ENCODE measurements around the gene NOP58.
A peak's percentile ranks its signal among the peaks of the same experiment; 100 is the strongest.
"Not testable (repeated sequence)": the region's sequence is repeated elsewhere in the genome, so short reads cannot be mapped to it uniquely, and the experiment has no call there.

NOP58 gene

GRCh38 chr2:202251494-202251893 lies 14.1 kb upstream of the NOP58 start:
- TF ChIP-seq CTCF (IDR thresholded peaks at IDR 0.05) = no peak
- Histone ChIP-seq H3K4me3 (no peak overlapping the region), H3K27ac (no peak overlapping the region)
- no peak for DNase-seq (ENCODE audit: low spot score)

DNA sequence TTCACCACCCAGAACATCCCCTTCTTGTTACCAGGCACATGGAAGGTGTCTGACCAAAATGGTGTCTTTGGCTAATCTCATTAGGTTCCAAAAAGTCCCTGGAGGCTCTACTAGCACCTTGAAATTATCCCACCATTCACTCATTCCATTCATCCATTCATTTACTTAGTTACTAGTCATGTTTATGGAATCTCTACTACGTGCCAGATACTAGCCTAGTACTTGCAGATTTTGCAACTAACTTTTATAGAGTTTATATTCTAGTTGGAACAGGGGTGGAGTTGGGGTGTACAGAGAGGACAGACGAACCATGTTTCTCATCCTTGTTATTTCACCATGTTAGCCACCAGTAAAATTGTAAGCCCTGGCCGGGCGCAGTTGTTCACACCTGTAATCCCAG lies 4.0 kb upstream of the NOP58 start:
- TF ChIP-seq CTCF (IDR thresholded peaks at IDR 0.05) = no peak
- H3K4me3 ChIP-seq = no peak overlapping the region
- no peak for DNase-seq (ENCODE audit: low spot score)

DNA sequence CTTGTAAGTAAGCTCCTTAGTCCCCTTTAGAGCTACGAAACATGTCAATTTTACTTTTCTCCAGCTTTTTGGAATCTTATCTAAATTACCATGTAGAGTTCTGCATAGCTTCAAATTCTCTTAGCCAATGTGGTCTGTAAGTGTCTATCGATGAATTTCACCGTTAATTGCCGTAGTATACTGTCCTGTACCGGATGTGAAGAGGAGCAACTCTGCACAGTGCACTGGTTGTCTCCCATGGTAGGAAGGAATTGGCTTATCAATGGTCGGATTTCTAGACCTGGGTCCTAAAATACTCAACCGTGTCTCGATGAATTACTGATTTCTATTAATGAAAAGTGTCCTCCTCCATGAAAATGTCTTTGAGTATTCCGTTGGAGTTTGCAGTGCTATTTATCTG lies 1.9 kb downstream of the NOP58 start:
- H3K4me3 ChIP-seq = peak overlapping the region; percentile 95
- H3K27ac ChIP-seq = no peak overlapping the region
- TF ChIP-seq CTCF (IDR thresholded peaks at IDR 0.05) = no peak
- DNase-seq (ENCODE audit: low spot score) = no peak

More for the DNA sequence above, 4.0 kb upstream of the NOP58 start:
- no peak overlapping the region for H3K27ac ChIP-seq

DNA sequence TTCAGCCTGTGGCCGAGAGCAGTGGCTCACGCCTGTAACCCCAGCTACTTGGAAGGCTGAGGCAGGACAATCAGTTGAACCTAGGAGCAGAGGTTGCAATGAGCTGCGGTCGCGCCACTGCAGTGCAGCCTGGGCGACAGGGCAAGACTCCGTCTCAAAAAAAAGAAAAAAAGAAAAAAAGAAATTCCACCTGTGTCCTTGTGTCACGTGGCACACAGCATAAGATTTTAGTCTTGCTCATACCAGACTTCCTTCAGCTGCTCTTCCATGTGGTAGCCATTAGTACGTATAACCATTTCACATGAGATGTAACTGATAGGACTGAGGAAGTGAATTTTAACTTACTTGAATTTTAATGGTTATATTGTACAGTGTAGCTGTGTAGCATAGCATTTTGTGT lies 4.0 kb downstream of the NOP58 start:
- Histone ChIP-seq H3K27ac (no peak overlapping the region), H3K4me3 (no peak overlapping the region)
- no peak for DNase-seq (ENCODE audit: low spot score)
- no peak for TF ChIP-seq CTCF (IDR thresholded peaks at IDR 0.05)

- DNase-seq (ENCODE audit: low spot score) = no peak
- no peak for TF ChIP-seq CTCF (IDR thresholded peaks at IDR 0.05)
- no peak overlapping the region for H3K4me3 ChIP-seq
- H3K27ac ChIP-seq = no peak overlapping the region
These were observed 4.9 kb downstream of the NOP58 start for GRCh38 chr2:202270487-202270886.

- DNase-seq (ENCODE audit: low spot score); H3K27ac ChIP-seq: not testable (repeated sequence)
These were observed 10.6 kb downstream of the NOP58 start for GRCh38 chr2:202276078-202276720.

GRCh38 chr2:202278036-202278760 lies 12.6 kb downstream of the NOP58 start:
- TF ChIP-seq CTCF (IDR thresholded peaks at IDR 0.05) = no peak
- Histone ChIP-seq H3K27ac (no peak overlapping the region), H3K4me3 (no peak overlapping the region)
- DNase-seq (ENCODE audit: low spot score) = no peak

More at GRCh38 chr2:202276078-202276720, 10.6 kb downstream of the NOP58 start:
- not testable (repeated sequence) for H3K4me3 ChIP-seq

All from coronary artery (tissue), 2 donors.